HG02678 (cell line): ENCODE data around the gene PPP2R1B.
"Not testable (repeated sequence)": the region's sequence is repeated elsewhere in the genome, so short reads cannot be mapped to it uniquely, and the experiment has no call there.

Experiments
- ATAC-seq: cut with Tn5 transposase; IDR thresholded peaks from one replicate; pipeline ENCODE4 v1.9.1; 2021; ENCODE audit warnings: mild to moderate bottlenecking, moderate library complexity; ENCODE audit not compliant: unreplicated experiment

The PPP2R1B gene

DNA sequence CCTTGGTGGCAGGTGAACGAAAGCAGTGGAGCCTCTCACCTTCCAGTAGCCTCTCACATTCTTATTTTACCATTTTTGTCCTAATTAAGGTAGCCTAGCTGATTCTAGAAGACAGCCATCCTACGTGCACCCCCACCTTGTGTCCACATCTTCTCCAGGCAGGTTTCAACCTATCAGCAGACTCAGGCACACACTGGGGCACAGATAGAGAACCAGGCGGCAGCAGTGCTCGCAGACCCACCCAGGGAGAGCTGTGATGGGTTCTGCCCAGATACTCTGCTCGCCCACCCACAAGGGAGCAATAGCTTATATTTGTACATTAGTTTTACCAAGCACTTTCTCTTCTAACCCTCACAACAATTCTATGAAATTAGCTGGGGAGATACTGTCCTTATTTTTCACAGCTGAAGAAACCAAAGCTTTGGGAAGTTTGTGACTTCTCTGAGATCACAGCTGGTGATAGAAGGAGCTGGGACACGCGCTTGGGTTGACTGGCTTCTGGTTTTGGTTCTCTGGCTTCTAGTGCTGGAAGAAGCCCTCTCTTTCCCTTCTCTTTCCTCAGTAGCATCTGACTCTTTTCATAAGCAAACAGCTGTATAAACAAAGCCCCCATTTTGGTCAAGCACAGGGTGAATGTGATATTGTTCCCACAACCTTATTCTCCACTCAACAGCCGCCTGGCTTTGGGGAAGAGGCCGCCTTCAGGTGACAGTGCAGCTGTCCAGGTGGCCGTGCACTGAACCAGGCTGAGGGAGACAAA is 36.9 kb downstream of the PPP2R1B start:
- ATAC-seq, result no peak

DNA sequence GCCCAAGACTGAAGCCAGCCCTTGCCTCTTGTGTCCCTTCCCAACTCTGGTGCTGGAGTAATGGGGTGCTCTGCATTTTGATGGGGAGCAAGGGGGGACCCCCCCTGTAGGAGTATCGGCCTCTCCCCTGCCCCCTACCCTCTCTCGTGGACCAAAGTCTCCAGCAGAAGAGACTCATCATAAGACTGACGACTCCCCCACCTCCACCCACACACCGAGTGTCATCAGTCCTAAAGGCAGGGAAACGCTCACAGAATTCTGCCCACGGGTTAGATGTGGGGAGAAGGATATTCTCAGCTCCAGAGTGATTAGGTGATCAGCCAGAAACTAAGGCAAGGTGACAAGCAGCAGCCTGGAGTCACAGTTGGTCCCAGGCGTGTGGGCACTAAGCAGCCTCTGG is 38.8 kb downstream of the PPP2R1B start:
- ATAC-seq, result no peak

GRCh38 chr11:111726301-111726713 is 39.9 kb downstream of the PPP2R1B start:
- no peak for ATAC-seq

- ATAC-seq, result no peak
These were observed 40.6 kb downstream of the PPP2R1B start for GRCh38 chr11:111725621-111726020.

GRCh38 chr11:111724615-111725129 is 41.5 kb downstream of the PPP2R1B start:
- ATAC-seq, result no peak

DNA sequence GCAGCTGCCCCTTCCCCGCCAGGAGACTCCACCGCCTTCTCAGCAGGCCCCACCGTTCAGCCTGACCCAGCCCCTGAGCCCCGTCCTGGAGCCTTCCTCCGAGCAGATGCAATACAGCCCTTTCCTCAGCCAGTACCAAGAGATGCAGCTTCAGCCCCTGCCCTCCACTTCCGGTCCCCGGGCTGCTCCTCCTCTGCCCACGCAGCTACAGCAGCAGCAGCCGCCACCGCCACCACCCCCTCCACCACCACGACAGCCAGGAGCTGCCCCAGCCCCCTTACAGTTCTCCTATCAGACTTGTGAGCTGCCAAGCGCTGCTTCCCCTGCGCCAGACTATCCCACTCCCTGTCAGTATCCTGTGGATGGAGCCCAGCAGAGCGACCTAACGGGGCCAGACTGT is 42.6 kb downstream of the PPP2R1B start:
- ATAC-seq, result no peak

DNA sequence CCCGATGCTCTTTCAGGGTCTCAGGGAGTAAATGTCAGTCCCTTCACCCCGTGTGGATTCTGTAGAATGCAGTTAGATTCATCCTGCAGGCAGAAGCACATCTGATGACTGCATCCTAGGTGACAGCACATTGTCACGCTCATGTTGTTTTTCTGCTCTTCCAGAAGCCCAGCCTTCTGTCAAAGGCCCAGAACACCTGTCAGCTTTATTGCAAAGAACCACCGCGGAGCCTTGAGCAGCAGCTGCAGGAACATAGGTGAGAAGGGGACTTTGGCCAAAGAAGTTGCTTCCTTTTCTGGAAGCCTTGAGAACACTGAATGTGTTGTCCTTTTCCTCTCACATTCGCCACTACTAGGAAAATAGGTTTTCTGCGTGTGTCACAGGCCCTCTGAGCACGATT is 43.7 kb downstream of the PPP2R1B start:
- no peak for ATAC-seq

- ATAC-seq, result no peak
These were observed 45.2 kb downstream of the PPP2R1B start for GRCh38 chr11:111720801-111721494.

DNA sequence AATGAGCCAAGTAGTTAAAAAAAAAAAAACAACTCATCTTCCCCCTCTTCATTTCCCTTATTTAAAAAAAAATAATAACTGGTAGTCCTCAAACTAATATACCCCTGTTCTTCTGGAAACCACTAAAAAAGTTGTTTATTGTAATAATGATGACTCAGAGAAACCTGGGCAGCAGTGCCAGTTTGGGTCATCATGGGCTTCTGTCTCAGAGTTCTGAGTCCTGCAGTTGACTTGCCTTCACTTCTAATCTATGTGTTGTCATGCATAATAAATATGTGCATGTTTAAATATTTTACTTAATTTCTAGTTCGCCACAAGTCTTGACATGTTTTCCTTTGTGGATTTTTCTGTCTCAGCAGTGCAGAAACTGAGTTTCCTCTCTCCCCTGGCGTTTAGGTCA is 46.8 kb downstream of the PPP2R1B start:
- no peak for ATAC-seq

DNA sequence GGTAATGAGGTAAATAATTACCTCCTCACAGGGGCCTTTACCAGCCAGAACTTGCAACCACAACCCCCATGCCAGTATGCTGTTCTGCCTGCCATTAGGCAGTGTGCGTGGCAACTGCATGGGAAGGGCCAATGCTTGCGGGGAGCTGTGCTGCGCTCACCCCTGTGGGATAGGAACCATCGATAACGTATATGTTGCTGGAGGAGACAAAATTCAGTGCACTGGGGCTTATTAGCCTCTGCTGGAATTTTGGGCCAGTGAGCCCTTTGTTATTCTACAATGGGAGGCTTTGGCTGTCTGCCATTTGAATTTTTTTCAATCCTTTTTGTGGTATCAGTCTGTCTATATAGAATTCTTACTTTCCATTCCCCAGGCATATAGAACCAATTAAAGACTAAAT is 47.3 kb downstream of the PPP2R1B start:
- ATAC-seq, result no peak

GRCh38 chr11:111718436-111718835 is 47.8 kb downstream of the PPP2R1B start:
- no peak for ATAC-seq

DNA sequence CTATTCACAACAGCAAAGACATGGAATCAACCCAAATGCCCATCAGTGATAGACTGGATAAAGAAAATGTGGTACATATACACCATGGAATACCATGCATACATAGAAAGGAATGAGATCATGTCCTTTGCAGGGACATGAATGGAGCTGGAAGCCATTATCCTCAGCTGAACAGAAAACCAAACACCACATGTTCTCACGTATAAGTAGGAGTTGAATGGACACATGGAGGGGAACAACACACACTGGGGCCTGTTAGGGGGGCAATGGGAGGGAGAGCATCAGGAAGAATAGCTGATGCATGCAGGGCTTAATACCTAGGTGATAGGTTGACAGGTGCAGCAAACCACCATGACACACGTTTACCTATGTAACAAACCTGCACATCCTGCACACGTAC is 48.5 kb downstream of the PPP2R1B start:
- not testable (repeated sequence) for ATAC-seq

DNA sequence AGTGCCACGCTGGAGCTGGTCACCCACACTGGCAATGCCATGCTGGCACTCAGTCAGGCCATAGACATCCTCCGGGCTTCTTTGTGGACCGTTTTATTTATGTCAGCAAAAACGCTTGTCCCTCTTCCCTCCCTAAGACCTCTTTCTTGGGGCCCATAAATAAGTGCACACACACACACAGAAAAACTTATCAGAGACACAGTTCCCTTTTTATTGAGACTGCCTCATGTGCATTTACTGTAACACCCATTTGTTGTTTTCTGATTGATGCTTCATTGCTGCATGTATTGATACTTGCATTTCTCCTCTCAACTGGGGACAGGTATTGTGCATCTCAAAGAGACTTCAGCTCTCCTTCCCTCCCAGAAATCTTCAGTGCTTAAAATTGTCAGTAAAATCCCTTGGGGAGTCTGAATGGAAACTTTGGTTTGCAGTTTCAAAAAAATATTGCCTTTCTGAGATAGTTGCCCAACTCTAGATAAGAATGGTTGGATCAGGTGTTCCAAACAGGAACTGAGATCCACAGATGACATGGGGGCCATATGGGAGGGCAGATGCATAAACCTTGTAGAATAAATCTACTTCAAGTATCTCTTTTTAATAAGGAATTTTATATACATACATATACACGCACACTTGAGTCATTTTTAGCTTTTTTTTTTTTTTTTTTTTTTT is 50.9 kb downstream of the PPP2R1B start:
- ATAC-seq, result peak; percentile 26

DNA sequence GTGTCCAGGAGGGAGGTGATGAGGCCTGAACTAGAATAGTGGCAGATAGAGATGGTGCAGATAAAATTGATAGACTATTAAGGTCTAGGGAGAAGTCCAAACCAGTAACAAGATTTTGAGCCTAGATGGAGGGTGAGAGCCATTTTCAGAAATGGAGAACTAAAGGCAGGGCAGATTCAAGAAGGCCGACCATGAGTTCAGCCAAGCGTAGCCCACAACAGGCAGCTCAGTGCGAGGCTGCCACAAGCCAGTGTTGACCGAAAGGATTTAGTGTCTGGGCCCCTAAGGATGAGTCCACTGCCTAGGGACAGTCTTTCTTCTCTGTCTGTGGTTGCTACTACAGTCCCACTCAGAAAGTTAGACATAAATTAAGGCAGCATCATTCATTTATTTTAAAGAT is 51.7 kb downstream of the PPP2R1B start:
- peak; percentile 45 for ATAC-seq

- ATAC-seq, result no peak
These were observed 58.5 kb downstream of the PPP2R1B start for GRCh38 chr11:111707691-111708067.

DNA sequence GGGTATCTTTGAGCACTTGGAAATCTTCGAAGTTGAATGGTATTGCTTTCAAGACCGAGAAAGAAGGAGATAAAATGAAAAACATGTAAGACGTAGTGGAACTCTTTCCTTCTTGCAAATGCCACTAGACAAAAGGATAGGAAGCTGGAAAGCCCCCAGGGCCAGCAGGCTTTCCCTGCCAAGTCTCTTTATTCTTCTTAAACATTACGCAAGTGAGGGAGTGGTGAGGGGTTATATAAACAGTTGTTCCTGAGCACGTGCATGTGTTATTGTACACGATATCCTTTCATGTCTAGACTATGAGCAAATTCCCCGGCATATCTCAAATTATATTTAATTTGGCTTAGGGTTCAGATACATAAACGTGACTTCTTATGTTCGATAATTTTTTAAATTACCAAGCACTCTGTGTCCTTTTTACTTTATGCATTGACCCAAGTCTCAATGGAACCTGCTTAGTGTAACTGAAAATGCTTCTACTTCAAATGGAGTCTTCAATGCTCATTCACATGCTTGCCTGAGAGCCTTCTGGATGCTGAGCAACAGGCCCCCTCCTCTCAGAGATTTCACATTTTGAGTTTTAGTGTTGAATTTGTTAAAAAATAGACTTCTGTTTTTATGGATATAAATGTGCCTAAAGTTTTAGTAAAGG is 59.0 kb downstream of the PPP2R1B start:
- ATAC-seq, result no peak

DNA sequence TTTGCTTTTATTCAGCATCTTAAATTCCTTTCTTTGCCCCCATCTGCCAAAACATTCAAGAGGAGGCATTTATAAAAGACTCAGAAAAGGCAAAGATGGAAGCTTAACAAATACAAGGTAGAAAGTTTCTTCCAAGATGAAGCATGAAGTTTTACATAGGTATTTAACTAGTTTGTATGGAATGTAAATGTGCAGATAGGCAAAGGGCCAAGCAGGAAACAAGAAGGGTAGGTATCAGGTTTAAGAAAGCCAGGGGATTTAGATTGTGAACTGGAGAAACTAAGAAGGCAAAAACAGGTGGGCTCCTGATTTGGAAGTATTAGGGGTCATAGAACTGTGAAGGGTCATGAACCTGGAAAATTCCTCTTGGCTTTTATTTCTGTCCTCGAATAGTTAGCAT is 62.6 kb downstream of the PPP2R1B start:
- no peak for ATAC-seq

DNA sequence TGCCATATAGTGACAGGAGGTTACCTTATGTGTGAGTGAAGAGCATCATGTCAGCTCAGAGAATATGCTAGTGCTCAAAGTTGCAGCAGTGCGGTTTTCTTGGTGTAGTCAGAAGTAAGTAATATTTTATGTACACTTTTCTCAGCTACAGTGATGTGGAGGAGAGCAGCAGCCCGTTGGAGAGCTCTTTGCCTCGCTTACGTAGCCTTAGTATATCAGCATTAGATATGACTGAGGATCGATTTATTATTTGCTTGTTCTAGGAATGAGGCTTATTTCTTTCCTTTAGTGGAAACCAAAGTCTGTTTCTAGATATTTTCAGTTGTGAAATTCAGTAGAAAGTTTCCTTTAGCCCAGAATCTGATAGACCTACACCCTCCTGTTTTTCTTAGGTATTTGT is 63.6 kb downstream of the PPP2R1B start:
- ATAC-seq, result no peak

DNA sequence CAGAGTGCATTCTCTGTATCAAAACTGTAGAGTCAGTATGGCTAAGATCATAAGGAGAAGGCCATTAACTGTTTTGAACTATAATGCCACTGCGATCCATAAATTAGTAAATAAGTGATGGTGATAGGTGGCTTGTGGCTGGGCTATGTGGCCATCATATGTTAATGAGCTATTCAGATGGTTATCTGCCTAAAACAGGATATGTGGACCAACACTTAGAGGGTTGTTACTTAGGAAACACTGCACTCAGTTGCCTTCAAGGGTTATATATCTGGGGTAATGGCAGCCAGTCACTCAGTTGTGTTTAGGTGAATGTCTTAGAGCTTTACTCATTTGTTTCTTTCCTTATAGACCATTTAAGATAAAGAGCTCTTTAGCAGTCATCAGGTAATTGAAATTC is 66.0 kb downstream of the PPP2R1B start:
- ATAC-seq, result no peak

- no peak for ATAC-seq
These were observed 66.5 kb downstream of the PPP2R1B start for GRCh38 chr11:111699579-111700156.
